ENCODE results near the gene PRF1.

DNA sequence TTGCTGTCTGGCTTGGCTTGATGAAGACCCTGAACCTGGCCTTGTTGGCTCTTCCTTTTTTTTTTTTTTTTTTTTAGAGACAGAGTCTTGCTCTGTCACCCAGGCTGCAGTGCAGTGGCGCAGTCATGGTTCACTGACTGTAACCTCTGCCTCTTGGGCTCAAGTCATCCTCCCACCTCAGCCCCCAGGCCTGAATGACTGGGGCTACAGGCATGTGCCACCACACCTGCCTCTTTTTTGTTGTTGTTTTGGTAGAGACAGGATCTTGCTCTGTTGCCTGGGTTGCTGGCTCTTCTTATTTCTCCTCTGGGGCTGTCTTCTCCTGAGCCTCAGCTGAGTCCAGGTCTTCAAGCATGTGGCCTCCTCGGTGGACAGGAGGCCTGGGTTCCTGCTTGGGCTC, 44.7 kb downstream of the PRF1 start:
- TF ChIP-seq, protein P1, sequence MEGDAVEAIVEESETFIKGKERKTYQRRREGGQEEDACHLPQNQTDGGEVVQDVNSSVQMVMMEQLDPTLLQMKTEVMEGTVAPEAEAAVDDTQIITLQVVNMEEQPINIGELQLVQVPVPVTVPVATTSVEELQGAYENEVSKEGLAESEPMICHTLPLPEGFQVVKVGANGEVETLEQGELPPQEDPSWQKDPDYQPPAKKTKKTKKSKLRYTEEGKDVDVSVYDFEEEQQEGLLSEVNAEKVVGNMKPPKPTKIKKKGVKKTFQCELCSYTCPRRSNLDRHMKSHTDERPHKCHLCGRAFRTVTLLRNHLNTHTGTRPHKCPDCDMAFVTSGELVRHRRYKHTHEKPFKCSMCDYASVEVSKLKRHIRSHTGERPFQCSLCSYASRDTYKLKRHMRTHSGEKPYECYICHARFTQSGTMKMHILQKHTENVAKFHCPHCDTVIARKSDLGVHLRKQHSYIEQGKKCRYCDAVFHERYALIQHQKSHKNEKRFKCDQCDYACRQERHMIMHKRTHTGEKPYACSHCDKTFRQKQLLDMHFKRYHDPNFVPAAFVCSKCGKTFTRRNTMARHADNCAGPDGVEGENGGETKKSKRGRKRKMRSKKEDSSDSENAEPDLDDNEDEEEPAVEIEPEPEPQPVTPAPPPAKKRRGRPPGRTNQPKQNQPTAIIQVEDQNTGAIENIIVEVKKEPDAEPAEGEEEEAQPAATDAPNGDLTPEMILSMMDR (IDR thresholded peaks at IDR 0.05), result no peak
- no peak for TF ChIP-seq POLR2A (IDR thresholded peaks at IDR 0.05)
- TF ChIP-seq POLR2AphosphoS5 (IDR thresholded peaks at IDR 0.05), result no peak
